ENCODE data around the gene WNT9A.

WNT9A gene

GRCh38 chr1:227941509-227942020 is 6.2 kb downstream of the WNT9A start:
- no peak for DNase-seq (ENCODE audit: low read depth)

- no peak for DNase-seq (ENCODE audit: low read depth)
Observed at GRCh38 chr1:227940791-227941241, 6.9 kb downstream of the WNT9A start.

DNA sequence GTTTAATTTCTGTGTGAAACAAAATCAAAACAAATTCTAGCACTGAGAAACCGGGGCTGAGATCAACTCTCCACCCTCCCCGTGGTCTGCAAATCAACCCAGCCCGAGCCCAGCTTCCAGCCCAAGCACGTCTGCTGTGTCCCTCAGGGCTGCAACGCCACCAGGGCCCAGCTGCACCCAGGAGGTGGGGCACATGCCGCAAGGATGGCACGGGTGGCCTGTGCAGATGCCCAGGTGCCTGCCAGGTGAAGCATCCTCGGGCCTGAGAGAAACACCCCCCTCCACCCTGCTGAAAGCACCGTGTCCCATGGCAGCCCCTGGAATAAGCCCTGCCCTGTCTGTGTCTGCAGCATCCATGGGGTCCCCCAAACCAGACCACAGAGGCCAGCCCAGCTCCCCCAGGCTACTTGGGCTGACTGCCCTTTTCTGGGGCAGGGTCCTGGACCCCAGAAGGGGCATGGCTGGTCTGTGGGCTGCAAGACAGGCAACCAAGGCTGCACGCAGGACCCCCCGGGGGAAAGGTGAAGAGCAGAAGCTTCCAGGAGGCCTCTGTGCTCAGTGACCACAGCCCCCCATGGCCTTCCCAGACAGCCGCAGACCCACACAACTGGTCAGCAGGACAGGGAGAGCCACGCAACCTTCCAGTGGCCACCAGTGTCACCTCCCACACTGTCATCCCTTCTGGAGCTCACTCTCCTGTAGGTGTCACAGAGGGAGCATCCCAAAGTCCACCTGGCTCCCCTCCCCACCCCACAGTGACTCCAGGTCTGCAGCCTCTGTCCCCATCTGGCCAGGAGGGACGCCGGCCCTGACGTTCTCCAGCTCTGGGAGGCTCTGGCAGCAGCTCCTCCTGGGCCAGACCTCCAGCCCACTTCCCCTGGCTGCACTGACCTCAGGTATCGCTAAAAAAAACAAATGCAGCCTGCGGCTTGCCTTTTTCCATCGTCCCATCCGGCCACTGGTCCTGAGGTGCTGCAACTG is 7.7 kb downstream of the WNT9A start:
- no peak for DNase-seq (ENCODE audit: low read depth)

DNA sequence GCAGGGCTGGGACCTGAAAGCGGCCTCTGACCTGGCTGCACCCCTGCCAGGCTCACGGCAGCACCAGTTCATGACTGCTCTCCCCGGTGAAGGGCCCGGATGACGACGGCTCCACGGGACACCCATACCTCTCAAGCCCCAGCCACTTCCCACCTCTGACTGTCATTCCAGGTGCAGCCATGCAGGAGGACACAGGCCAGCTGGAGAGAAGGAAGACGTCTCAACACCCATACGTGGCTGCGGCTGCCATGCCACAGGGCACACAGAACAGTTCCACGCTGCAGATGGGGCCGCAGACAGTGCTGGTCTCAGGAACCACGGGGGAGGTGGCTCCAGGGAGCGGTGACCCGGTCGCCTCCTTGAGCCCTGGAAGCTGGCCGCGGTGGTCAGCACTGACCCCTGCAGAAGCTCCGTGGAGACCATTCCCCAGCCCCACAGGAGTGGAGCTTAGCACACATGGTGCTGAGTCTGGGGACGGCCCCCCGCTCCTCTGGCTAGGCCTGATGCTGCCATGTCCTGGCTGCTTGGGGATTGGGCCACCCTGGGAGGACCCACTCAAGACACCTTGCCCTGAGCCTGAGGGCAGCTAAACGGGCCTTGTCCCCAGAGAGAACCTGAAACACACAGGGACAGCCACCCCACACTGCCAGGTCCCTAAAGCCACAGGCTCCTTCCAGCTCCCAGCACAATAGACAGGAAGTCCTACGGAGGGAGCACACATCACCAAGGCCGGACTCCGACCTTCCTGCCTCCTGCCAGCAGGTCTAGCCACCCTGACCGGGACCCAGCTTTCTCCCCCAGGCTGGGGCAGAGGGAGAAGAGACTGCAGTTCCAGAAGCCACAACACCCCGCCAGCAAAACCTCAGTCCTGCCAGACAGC is 8.6 kb downstream of the WNT9A start:
- no peak for DNase-seq (ENCODE audit: low read depth)

GRCh38 chr1:227938276-227938675 is 9.5 kb downstream of the WNT9A start:
- no peak for DNase-seq (ENCODE audit: low read depth)

DNA sequence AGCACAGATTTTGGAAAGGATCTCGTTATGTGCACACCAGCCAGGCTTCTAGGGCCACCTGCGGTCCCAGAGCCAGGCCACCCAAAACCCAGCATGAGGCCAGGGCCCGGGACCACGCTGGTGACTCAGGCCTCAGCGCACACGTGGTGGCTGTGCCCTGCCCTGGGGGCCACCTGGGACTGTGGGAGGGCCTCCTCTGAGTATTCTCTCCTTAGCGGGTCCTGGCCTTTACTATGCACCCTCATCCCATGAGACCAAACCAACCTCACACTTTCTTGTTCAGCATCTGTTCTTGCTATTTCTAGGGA is 9.9 kb downstream of the WNT9A start:
- no peak for DNase-seq (ENCODE audit: low read depth)

DNA sequence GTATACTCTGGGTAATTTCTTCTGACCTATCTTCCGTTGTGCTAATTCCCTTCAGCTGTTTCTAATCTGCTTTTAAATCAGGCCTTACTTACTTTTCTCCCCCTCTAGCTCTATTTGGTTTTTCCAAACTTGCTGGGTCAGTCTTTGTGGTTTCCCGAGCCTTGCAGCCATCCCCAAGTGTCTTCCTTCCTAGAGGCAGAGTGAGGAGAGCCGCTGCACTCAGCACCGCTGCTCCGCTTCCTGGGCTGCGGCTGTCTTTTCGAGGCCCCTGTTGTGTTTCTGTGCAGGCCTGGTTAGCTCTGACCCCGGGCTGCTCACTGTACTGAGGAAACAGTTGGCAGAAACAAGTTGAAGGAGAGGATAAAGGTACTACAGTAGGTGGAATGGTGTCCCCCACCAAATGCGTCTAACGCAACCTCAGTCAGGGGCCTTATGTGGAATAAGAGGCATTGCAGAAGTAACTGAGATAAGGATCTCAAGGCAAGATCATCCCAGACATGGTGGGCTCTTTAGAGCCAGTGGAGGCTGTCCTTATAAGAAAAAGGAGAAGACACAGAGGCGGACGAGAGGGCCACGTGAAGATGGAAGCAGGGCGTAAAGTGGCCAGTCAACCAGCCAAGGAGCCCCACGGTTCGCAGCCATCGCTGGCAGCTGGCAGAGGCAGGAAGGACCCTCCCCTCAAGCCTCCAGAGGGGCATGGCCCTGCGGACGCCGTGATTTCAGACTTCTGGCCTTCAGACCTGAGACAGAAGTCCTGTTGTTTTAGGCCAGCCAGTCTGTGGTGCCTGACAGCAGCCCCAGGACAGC is 10.5 kb downstream of the WNT9A start:
- no peak for DNase-seq (ENCODE audit: low read depth)

GRCh38 chr1:227935826-227936225 is 11.9 kb downstream of the WNT9A start:
- no peak for DNase-seq (ENCODE audit: low read depth)

DNA sequence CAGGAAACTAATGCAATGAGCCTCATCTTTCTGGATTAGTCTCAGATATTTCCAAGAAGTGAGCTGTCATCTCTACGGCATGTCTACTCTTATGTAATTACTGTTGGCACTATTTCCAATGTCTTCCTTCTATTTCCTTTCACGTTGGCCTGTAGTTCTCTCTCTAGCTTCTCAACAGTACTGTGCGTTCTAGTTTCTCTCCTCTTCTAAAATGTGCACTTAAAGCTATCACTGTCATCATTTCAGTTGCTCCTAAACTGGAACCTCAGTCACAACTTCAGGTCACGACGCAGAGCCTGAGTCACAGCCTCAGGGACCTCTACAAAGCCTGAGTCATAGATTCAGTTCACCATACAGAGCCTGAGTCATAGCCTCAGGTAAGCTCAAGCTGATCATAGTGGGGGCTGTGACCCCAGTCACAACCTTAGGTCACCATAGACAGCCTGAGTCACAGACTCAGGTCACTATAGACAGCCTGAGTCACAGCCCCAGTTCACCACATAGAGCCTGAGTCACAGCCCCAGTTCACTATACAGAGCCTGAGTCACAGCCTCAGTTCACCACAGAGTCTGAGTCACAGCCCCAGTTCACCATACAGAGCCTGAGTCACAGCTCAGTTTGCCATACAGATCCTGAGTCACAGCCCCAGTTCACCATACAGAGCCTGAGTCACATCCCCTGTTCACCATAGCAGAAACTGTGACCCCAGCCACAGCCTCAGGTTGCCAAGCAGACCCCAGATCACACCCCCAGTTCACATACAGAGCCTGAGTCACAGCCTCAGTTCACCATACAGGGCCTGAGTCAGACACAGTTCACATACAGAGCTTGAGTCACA is 13.0 kb downstream of the WNT9A start:
- DNase-seq (ENCODE audit: low read depth) = peak; percentile 72

- DNase-seq (ENCODE audit: low read depth) = no peak
Observed at GRCh38 chr1:227929751-227930472, 17.8 kb downstream of the WNT9A start.

GRCh38 chr1:227928811-227929375 is 18.8 kb downstream of the WNT9A start:
- no peak for DNase-seq (ENCODE audit: low read depth)

DNA sequence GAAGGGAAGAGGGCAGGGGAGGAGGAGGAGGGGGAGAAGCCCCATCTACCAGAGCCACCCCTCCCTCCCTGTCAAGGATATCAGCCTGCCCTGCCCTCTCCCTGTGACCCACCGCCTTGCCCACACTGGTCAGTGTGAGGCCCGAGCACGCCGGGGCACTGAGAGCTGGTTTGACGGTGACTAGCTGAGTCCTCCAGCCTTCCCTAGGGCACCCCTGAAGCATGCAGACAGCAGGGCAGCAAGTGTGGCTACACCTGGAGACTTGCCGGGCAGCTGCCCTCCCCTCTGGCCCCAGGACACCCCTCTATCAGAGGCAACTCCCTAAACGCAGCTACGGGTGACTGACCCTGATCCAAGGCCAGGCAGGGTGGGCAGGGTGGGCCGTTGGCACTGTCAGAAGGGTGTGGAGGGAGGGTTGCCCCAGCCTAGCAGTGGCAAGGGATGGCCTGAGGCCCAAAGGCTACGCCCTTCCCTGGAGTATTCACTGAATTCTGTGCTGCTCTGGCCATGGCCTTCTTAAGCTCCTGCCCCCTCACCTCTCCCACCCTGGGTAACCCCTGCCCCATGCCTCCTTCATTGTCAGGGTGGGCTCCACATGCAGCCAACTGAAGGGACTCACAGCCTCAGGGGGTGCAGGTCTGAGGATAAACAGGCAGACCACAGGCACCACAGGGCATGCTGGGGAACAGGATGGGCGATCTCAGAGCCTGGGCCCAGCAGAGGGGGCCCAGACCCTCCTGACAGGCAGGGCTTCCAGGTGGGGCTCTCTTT is 19.6 kb downstream of the WNT9A start:
- DNase-seq (ENCODE audit: low read depth) = no peak

GRCh38 chr1:227926896-227927885 is 20.5 kb downstream of the WNT9A start:
- DNase-seq (ENCODE audit: low read depth) = no peak

- no peak for DNase-seq (ENCODE audit: low read depth)
Observed at GRCh38 chr1:227926216-227926791, 21.4 kb downstream of the WNT9A start.

- no peak for DNase-seq (ENCODE audit: low read depth)
Observed at GRCh38 chr1:227925582-227926198, 22.0 kb downstream of the WNT9A start.

DNA sequence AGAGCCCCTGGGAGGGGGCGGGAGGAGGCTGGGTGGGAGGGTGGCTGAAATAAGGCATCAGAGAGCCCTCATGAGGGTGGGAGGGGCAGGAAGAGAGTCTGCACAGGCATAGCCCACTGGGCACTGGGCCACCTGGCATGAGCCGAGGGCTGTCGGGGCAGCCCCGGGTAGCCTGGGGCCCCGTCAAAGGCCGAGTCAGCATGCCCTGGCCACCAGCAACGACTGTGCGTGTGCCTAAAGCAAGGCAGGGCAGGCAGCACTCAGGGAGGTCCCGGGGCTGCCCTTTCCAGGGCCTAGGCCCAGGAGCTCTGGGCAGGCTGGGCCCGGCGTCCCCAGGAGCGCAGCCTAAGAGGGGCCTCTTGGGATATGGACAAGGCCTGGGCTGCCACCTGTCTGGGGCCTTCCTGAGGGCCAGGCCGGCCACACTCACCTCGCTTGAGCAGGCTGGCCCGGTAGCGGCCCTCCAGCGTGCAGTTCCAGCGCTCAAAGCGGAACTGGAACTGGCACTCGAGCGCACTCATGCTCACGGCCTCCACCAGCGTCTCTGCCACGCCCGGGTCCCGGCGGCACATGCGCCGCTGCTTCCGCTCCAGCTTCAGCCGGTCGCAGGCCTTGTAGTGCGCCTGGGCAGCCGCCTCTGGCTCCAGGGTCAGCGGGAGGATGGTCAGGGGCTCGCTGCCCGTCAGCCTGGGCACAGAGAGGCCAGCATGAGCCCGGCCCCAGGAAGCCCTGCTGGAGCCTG is 22.7 kb downstream of the WNT9A start:
- DNase-seq (ENCODE audit: low read depth) = no peak

Measured in EH (cell line).